ENCODE data around the gene FGF5.

FGF5 gene

GRCh38 chr4:80331693-80332092, 65.2 kb downstream of the FGF5 start:
- POLR2A ChIA-PET, result no interaction called here
- CTCF ChIA-PET, result no interaction called here
- no peak for TF ChIP-seq ARNT (IDR thresholded peaks at IDR 0.05)
- TF ChIP-seq FOXA1 (IDR thresholded peaks at IDR 0.05), result no peak
- TF ChIP-seq TARDBP (IDR thresholded peaks at IDR 0.05), result no peak

DNA sequence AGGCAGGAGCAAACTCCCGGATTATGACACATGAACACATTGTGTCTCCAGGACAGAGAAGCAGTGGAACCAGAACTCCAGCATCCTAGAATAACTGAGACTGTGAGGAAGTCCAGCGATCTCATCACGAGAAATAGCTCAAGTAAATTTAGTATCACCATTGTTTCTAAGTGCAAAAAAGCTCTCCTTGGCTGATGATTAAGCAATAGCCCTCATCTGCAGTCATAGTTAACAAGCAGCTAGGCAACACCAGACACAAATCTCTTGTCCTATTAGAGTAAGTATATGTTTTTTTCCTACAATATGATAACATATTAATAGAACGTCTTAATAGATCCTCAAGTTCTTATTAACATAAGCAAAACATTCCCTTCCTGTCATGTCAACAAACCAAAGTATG, 66.7 kb downstream of the FGF5 start:
- DNase-seq (ENCODE audit: extremely low spot score), result no peak
- POLR2A ChIA-PET, result no interaction called here

More at GRCh38 chr4:80331693-80332092, 65.2 kb downstream of the FGF5 start:
- no peak for DNase-seq (ENCODE audit: extremely low spot score)

GRCh38 chr4:80334568-80334967, 68.1 kb downstream of the FGF5 start:
- no peak for DNase-seq (ENCODE audit: extremely low spot score)
- ChIA-PET CTCF (interaction anchor here (1.2 to 2.5 kb wide), 3 partner anchors 12 to 114 kb away, joined by 3 to 12 read pairs (median 8); no protein-coding TSS in a partner anchor), POLR2A (no interaction called here)
- TF ChIP-seq SUZ12 (IDR thresholded peaks at IDR 0.05) (no peak), NFRKB (IDR thresholded peaks at IDR 0.05) (no peak), CTBP1 (IDR thresholded peaks at IDR 0.05; ENCODE audit: borderline replicate concordance) (no peak), FOXK2 (IDR thresholded peaks at IDR 0.05) (no peak), L3MBTL2 (conservative IDR thresholded peaks at IDR 0.05) (no peak), FOXA1 (IDR thresholded peaks at IDR 0.05) (no peak), FOXM1 (IDR thresholded peaks at IDR 0.05; ENCODE audit: borderline replicate concordance) (no peak), PKNOX1 (IDR thresholded peaks at IDR 0.05) (no peak)

More for the DNA sequence above, 66.7 kb downstream of the FGF5 start:
- CTCF ChIA-PET, result no interaction called here
- TF ChIP-seq ELF4 (IDR thresholded peaks at IDR 0.05), result no peak
- no peak for TF ChIP-seq ARNT (IDR thresholded peaks at IDR 0.05)
- TF ChIP-seq SUZ12 (IDR thresholded peaks at IDR 0.05), result no peak
- no peak for TF ChIP-seq FOXK2 (IDR thresholded peaks at IDR 0.05)
- TF ChIP-seq FOXA1 (IDR thresholded peaks at IDR 0.05), result no peak
- TF ChIP-seq PKNOX1 (IDR thresholded peaks at IDR 0.05), result no peak
- TF ChIP-seq HDGF (IDR thresholded peaks at IDR 0.05; ENCODE audit: borderline replicate concordance), result no peak
- no peak for TF ChIP-seq FOXM1 (IDR thresholded peaks at IDR 0.05; ENCODE audit: borderline replicate concordance)

- no peak for TF ChIP-seq CTBP1 (IDR thresholded peaks at IDR 0.05; ENCODE audit: borderline replicate concordance)
- TF ChIP-seq SP1 (IDR thresholded peaks at IDR 0.05), result no peak
- no peak for TF ChIP-seq NFRKB (IDR thresholded peaks at IDR 0.05)
- TF ChIP-seq FOXK2 (IDR thresholded peaks at IDR 0.05), result no peak
- no peak for TF ChIP-seq FOXM1 (IDR thresholded peaks at IDR 0.05; ENCODE audit: borderline replicate concordance)
- no peak for TF ChIP-seq SUZ12 (IDR thresholded peaks at IDR 0.05)
- no peak for TF ChIP-seq ARNT (IDR thresholded peaks at IDR 0.05)
- no peak for TF ChIP-seq TARDBP (IDR thresholded peaks at IDR 0.05)
- TF ChIP-seq ELF4 (IDR thresholded peaks at IDR 0.05), result no peak
- no peak for TF ChIP-seq BHLHE40 (IDR thresholded peaks at IDR 0.05; ENCODE audit: borderline replicate concordance)
- no peak for TF ChIP-seq LEF1 (IDR thresholded peaks at IDR 0.05; ENCODE audit: borderline replicate concordance)
- TF ChIP-seq PKNOX1 (IDR thresholded peaks at IDR 0.05), result no peak
- TF ChIP-seq L3MBTL2 (conservative IDR thresholded peaks at IDR 0.05), result no peak
- POLR2A ChIA-PET, result interaction anchor here (1.0 kb wide), 1 partner anchor 133 kb away, joined by 3 read pairs; no protein-coding TSS in a partner anchor
- DNase-seq (ENCODE audit: extremely low spot score), result no peak
- CTCF ChIA-PET, result interaction anchor here (0.5 to 2.5 kb wide), 8 partner anchors 12 to 263 kb away, joined by 3 to 12 read pairs (median 3); no protein-coding TSS in a partner anchor
Measured at GRCh38 chr4:80335226-80335553, 68.7 kb downstream of the FGF5 start.

DNA sequence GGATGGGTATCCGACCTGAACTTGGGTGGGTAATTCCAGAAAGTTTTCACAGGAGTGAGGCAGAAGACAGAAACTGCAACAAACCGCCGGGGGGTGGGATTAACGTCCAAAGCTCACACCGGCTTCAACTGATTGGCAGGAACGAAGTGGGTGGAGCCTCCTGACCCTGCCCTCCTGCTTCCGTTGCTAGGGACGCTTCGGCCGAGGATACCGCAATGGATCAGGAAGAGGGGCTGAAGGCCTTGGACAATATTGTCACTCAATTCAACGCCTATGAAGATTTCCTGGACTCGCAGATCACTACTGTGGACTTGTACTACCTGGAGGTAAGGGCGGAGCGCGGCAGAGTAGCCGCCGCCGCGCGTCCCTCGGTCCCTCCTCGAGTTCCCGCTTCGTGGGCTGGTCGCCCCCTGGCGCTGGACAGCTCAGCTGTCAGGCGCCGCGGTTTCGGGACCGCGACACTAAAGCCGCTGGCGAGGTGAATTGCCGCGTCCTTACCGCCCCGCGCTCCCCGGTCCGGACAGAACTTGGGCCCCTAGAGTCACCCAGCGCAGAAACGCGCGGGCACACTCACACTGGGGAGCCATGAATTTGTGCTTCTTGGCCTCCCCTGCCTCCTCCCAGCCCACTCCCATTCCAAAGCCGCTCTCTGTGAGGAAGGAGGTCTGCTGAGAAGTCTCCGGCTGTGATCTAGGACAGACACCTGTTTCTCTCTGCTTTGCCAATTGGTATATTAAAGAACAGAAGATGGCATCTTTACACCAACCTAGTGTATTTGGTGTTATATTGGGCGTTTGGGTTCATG, 69.3 kb downstream of the FGF5 start, which contains the start of gene CFAP299:
Gene CFAP299, plus strand, starts transcription at position 177 of the 805 bp plus-strand sequence.
- ChIA-PET CTCF (interaction anchor here (0.5 to 2.5 kb wide), 9 partner anchors 13 to 764 kb away, joined by 3 to 12 read pairs (median 3); no protein-coding TSS in a partner anchor), POLR2A (interaction anchor here (1.0 kb wide), 1 partner anchor 134 kb away, joined by 3 read pairs; no protein-coding TSS in a partner anchor)
- TF ChIP-seq L3MBTL2 (conservative IDR thresholded peaks at IDR 0.05), result 0 out of 2 replicates have a peak, but pooled peaks have one; percentile 47
- no peak for TF ChIP-seq SP1 (IDR thresholded peaks at IDR 0.05)
- TF ChIP-seq PKNOX1 (IDR thresholded peaks at IDR 0.05), result peak; percentile 95
- peak; percentile 90 for DNase-seq (ENCODE audit: extremely low spot score)

DNA sequence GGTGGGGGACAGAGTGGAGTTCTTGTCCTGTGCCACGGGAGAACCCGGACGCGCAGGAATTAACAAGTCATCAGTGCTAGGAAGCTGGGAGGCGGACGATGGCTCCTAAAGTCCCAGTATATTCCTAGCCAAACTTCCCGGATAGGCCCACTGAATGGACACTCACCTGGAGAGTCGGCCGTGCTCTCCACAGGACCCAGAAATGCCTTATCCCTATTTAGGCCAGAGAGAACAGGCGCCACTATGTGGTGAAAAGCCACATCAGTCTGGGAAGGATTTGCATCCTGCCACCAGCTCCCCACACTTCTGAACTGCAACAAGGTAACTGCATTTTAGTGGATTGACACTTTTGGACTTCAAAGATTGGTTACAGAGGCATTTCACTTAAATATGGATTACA, 70.1 kb downstream of the FGF5 start:
- TF ChIP-seq TARDBP (IDR thresholded peaks at IDR 0.05), result no peak
- TF ChIP-seq FOXM1 (IDR thresholded peaks at IDR 0.05; ENCODE audit: borderline replicate concordance), result no peak
- no peak for TF ChIP-seq SP1 (IDR thresholded peaks at IDR 0.05)
- TF ChIP-seq BHLHE40 (IDR thresholded peaks at IDR 0.05; ENCODE audit: borderline replicate concordance), result no peak
- no peak for TF ChIP-seq ARNT (IDR thresholded peaks at IDR 0.05)
- TF ChIP-seq HDGF (IDR thresholded peaks at IDR 0.05; ENCODE audit: borderline replicate concordance), result no peak
- TF ChIP-seq FOXK2 (IDR thresholded peaks at IDR 0.05), result no peak
- TF ChIP-seq PKNOX1 (IDR thresholded peaks at IDR 0.05), result no peak
- no peak for TF ChIP-seq LEF1 (IDR thresholded peaks at IDR 0.05; ENCODE audit: borderline replicate concordance)
- no peak for TF ChIP-seq SUZ12 (IDR thresholded peaks at IDR 0.05)
- TF ChIP-seq FOXA1 (IDR thresholded peaks at IDR 0.05), result no peak
- TF ChIP-seq NFRKB (IDR thresholded peaks at IDR 0.05), result no peak
- peak; percentile 59 for DNase-seq (ENCODE audit: extremely low spot score)
- ChIA-PET POLR2A (no interaction called here), CTCF (interaction anchor here (0.6 to 2.5 kb wide), 6 partner anchors 12 to 1384 kb away, joined by 3 to 12 read pairs (median 3); no protein-coding TSS in a partner anchor)
